ENCODE data around the gene LRP2BP. TPM values are rescaled to one million over a fixed set of nuclear protein-coding genes. Genes with fewer than 3 reads are reported as not detected.
"Not testable (repeated sequence)": the region's sequence is repeated elsewhere in the genome, so short reads cannot be mapped to it uniquely, and the experiment has no call there.

The LRP2BP gene
- total RNA-seq, 1 donor from 2014 or later, result 0.53 TPM

GRCh38 chr4:185374027-185374426 lies 21.7 kb downstream of the LRP2BP start:
- DNase-seq (ENCODE audit: low read depth), result no peak
- FAIRE-seq, result no peak
- peaks cover 2% of the 10 kb centered on the region for H3K36me3 ChIP-seq (ENCODE audit: control insufficient read depth, insufficient read depth, low read length)
- no peak overlapping the region for H3K4me3 ChIP-seq (ENCODE audit: low read depth, low read length)
- H3K27me3 ChIP-seq (ENCODE audit: control insufficient read depth, insufficient read depth, low read length), result no peaks in the 10 kb centered on the region
- TF ChIP-seq CTCF (IDR thresholded peaks at IDR 0.05; ENCODE audit: insufficient read depth, low read length, severe bottlenecking), result no peak

- peaks cover 2% of the 10 kb centered on the region for H3K36me3 ChIP-seq (ENCODE audit: control insufficient read depth, insufficient read depth, low read length)
- FAIRE-seq (no peak), DNase-seq (ENCODE audit: low read depth) (no peak)
- no peak overlapping the region for H3K4me3 ChIP-seq (ENCODE audit: low read depth, low read length)
- TF ChIP-seq CTCF (IDR thresholded peaks at IDR 0.05; ENCODE audit: insufficient read depth, low read length, severe bottlenecking), result no peak
- H3K27me3 ChIP-seq (ENCODE audit: control insufficient read depth, insufficient read depth, low read length), result no peaks in the 10 kb centered on the region
These were observed 24.0 kb downstream of the LRP2BP start for GRCh38 chr4:185371702-185372101.

GRCh38 chr4:185370268-185370949 lies 25.3 kb downstream of the LRP2BP start:
- H3K4me3 ChIP-seq (ENCODE audit: low read depth, low read length), result no peak overlapping the region
- no peak for TF ChIP-seq CTCF (IDR thresholded peaks at IDR 0.05; ENCODE audit: insufficient read depth, low read length, severe bottlenecking)
- DNase-seq (ENCODE audit: low read depth) (no peak), FAIRE-seq (peak; percentile 32)
- peaks cover 2% of the 10 kb centered on the region for H3K36me3 ChIP-seq (ENCODE audit: control insufficient read depth, insufficient read depth, low read length)
- H3K27me3 ChIP-seq (ENCODE audit: control insufficient read depth, insufficient read depth, low read length), result no peaks in the 10 kb centered on the region

GRCh38 chr4:185369731-185370130 lies 26.0 kb downstream of the LRP2BP start:
- H3K27me3 ChIP-seq (ENCODE audit: control insufficient read depth, insufficient read depth, low read length), result no peaks in the 10 kb centered on the region

GRCh38 chr4:185364886-185365285 lies 30.8 kb downstream of the LRP2BP start:
- Histone ChIP-seq H3K4me3 (ENCODE audit: low read depth, low read length) (no peak overlapping the region), H3K36me3 (ENCODE audit: control insufficient read depth, insufficient read depth, low read length) (no peaks in the 10 kb centered on the region), H3K27me3 (ENCODE audit: control insufficient read depth, insufficient read depth, low read length) (no peaks in the 10 kb centered on the region)
- no peak for DNase-seq (ENCODE audit: low read depth)
- TF ChIP-seq CTCF (IDR thresholded peaks at IDR 0.05; ENCODE audit: insufficient read depth, low read length, severe bottlenecking), result no peak
- FAIRE-seq, result no peak

More at GRCh38 chr4:185369731-185370130, 26.0 kb downstream of the LRP2BP start:
- Histone ChIP-seq H3K4me3 (ENCODE audit: low read depth, low read length) (no peak overlapping the region), H3K36me3 (ENCODE audit: control insufficient read depth, insufficient read depth, low read length) (peaks cover 2% of the 10 kb centered on the region)
- FAIRE-seq, result no peak
- TF ChIP-seq CTCF (IDR thresholded peaks at IDR 0.05; ENCODE audit: insufficient read depth, low read length, severe bottlenecking), result no peak
- DNase-seq (ENCODE audit: low read depth), result no peak

GRCh38 chr4:185363251-185363650 lies 32.5 kb downstream of the LRP2BP start:
- Histone ChIP-seq H3K27me3 (ENCODE audit: control insufficient read depth, insufficient read depth, low read length) (no peaks in the 10 kb centered on the region), H3K36me3 (ENCODE audit: control insufficient read depth, insufficient read depth, low read length) (no peaks in the 10 kb centered on the region), H3K4me3 (ENCODE audit: low read depth, low read length) (no peak overlapping the region)
- no peak for DNase-seq (ENCODE audit: low read depth)
- FAIRE-seq, result no peak
- TF ChIP-seq CTCF (IDR thresholded peaks at IDR 0.05; ENCODE audit: insufficient read depth, low read length, severe bottlenecking), result no peak

- FAIRE-seq; H3K27me3 ChIP-seq (ENCODE audit: control insufficient read depth, insufficient read depth, low read length): not testable (repeated sequence)
- DNase-seq (ENCODE audit: low read depth), result peak; percentile 41
These were observed 33.2 kb downstream of the LRP2BP start for GRCh38 chr4:185362570-185362969.

More at GRCh38 chr4:185362570-185362969, 33.2 kb downstream of the LRP2BP start:
- H3K4me3 ChIP-seq (ENCODE audit: low read depth, low read length); H3K36me3 ChIP-seq (ENCODE audit: control insufficient read depth, insufficient read depth, low read length): not testable (repeated sequence)

Data from bronchial epithelial cell (primary cell).